Tibial artery (tissue), 4 donors: ENCODE measurements around the gene INPP5A.

ENCODE experiments used
- DNase-seq, 2 donors: peaks; one replicate each; pipeline ENCODE4 v3.0.0-alpha.2; 2019
- H3K27ac ChIP-seq, 2 donors: fragments of 200-600 bp; sonication (generic) in 1 of 2; 1 replicate in 1 of 2; 2 replicates in 1 of 2; pipeline ENCODE4 v1.5.1; 2018 to 2019; ENCODE audit warnings: mild to moderate bottlenecking in 1 of 2
- H3K27me3 ChIP-seq, 2 donors: fragments of 200-600 bp; sonication (generic) in 1 of 2; one replicate each; pipeline versions ENCODE4 v1.5.1 to v1.6.0; 2016 to 2019
- H3K36me3 ChIP-seq, 3 donors: fragments of 200-600 bp; sonication (generic) in 2 of 3; one replicate each; pipeline ENCODE4 v1.5.1; 2016 to 2019; ENCODE audit warnings: mild to moderate bottlenecking in 2 of 3
- H3K4me1 ChIP-seq, 4 donors: fragments of 200-600 bp; sonication (generic) in 2 of 4; 1 replicate in 3 of 4; 2 replicates in 1 of 4; pipeline ENCODE4 v1.5.1; 2016 to 2019
- H3K4me3 ChIP-seq, 2 donors: fragments of 200-600 bp; sonication (generic) in 1 of 2; 1 replicate in 1 of 2; 2 replicates in 1 of 2; pipeline ENCODE4 v1.5.1; 2018 to 2019; ENCODE audit warnings: mild to moderate bottlenecking in 2 of 2
- H3K9me3 ChIP-seq, 3 donors: fragments of 200-600 bp; sonication (generic) in 1 of 3; one replicate each; pipeline ENCODE4 v1.5.1; 2016 to 2019
- intact Hi-C: fragments of 100-400 bp; cut with DNase I; formaldehyde crosslinking; loops from one replicate; pipeline ENCODE4 v1.15.0; 2023; ENCODE audit warnings: low total_unique reads
- TF ChIP-seq, protein P1 (sequence below), 2 experiments: fragments of 200-600 bp in 1 of 2; fragments of 450-650 bp in 1 of 2; IDR thresholded peaks; one replicate each; pipeline ENCODE4 v1.5.1; 2017 to 2019; ENCODE audit warnings: antibody characterized with exemption in 2 of 2, mild to moderate bottlenecking in 1 of 2, moderate library complexity in 1 of 2

The INPP5A gene

GRCh38 chr10:132539894-132540293 lies 2.3 kb downstream of the INPP5A start:
- TF ChIP-seq, protein P1, sequence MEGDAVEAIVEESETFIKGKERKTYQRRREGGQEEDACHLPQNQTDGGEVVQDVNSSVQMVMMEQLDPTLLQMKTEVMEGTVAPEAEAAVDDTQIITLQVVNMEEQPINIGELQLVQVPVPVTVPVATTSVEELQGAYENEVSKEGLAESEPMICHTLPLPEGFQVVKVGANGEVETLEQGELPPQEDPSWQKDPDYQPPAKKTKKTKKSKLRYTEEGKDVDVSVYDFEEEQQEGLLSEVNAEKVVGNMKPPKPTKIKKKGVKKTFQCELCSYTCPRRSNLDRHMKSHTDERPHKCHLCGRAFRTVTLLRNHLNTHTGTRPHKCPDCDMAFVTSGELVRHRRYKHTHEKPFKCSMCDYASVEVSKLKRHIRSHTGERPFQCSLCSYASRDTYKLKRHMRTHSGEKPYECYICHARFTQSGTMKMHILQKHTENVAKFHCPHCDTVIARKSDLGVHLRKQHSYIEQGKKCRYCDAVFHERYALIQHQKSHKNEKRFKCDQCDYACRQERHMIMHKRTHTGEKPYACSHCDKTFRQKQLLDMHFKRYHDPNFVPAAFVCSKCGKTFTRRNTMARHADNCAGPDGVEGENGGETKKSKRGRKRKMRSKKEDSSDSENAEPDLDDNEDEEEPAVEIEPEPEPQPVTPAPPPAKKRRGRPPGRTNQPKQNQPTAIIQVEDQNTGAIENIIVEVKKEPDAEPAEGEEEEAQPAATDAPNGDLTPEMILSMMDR (IDR thresholded peaks at IDR 0.05): no peak
- H3K4me1 ChIP-seq: peaks cover 0 to 77% (median 65%) of the 10 kb centered on the region in 4 donors
- intact Hi-C loops: loop anchor here (5.0 kb wide), 2 partner anchors 37 to 97 kb away; no protein-coding TSS in a partner anchor
- DNase-seq: peak; percentile 20 to 32
- H3K9me3 ChIP-seq: no peaks in the 10 kb centered on the region
- no peaks in the 10 kb centered on the region for H3K36me3 ChIP-seq
- peak overlapping the region; percentile 69 to 84 for H3K4me3 ChIP-seq
- H3K27me3 ChIP-seq: no peaks in the 10 kb centered on the region
- H3K27ac ChIP-seq: peak overlapping the region; percentile 86 to 89

- TF ChIP-seq, protein P1 (IDR thresholded peaks at IDR 0.05): no peak
- intact Hi-C loops: no loop called here
- Histone ChIP-seq H3K9me3 (no peaks in the 10 kb centered on the region), H3K27me3 (no peaks in the 10 kb centered on the region), H3K4me3 (peak overlapping the region; percentile 69 to 84), H3K4me1 (peaks cover 0 to 82% (median 71%) of the 10 kb centered on the region in 4 donors), H3K27ac (peak overlapping the region; percentile 86 to 89), H3K36me3 (no peaks in the 10 kb centered on the region)
- peak; percentile 29 to 68 for DNase-seq
These were observed 2.9 kb downstream of the INPP5A start for GRCh38 chr10:132540456-132540855.

DNA sequence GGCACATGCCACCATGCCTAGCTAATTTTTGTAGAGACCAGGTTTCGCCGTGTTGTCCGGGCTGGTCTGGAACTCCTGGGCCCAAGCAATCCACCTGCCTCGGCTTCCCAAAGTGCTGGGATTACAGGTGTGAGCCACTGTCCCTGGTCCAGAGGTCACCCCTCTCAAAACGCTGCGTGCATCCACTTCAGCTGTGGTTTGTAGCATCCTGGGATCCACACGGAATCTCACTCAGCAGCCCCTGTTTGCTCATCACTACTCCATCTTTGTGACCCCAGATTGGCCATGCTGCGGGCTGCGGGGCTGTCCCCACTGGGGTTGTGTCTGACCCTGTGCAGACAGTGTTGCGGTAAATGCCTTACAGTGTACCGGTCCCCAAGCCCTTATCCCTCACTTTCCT lies 3.5 kb downstream of the INPP5A start:
- no peaks in the 10 kb centered on the region for H3K9me3 ChIP-seq
- no peaks in the 10 kb centered on the region for H3K36me3 ChIP-seq
- H3K4me1 ChIP-seq: peaks cover 0 to 83% (median 72%) of the 10 kb centered on the region in 4 donors
- H3K27ac ChIP-seq: peak overlapping the region; percentile 86 to 89
- intact Hi-C loops: no loop called here
- peak; percentile 9 to 59 for DNase-seq
- no peaks in the 10 kb centered on the region for H3K27me3 ChIP-seq
- peak overlapping the region in 1 of 2 donors; percentile 84 for H3K4me3 ChIP-seq
- TF ChIP-seq, protein P1 (IDR thresholded peaks at IDR 0.05): no peak

GRCh38 chr10:132541601-132542011 lies 4.0 kb downstream of the INPP5A start:
- no peak overlapping the region for H3K27ac ChIP-seq

GRCh38 chr10:132542086-132542775 lies 4.6 kb downstream of the INPP5A start:
- DNase-seq: peak; percentile 15 to 67
- TF ChIP-seq, protein P1 (IDR thresholded peaks at IDR 0.05): no peak
- intact Hi-C loops: no loop called here
- H3K36me3 ChIP-seq: no peaks in the 10 kb centered on the region
- peaks cover 0 to 88% (median 74%) of the 10 kb centered on the region in 4 donors for H3K4me1 ChIP-seq
- no peaks in the 10 kb centered on the region for H3K9me3 ChIP-seq
- no peak overlapping the region for H3K27ac ChIP-seq
- H3K4me3 ChIP-seq: no peak overlapping the region
- no peaks in the 10 kb centered on the region for H3K27me3 ChIP-seq

More at GRCh38 chr10:132541601-132542011, 4.0 kb downstream of the INPP5A start:
- TF ChIP-seq, protein P1 (IDR thresholded peaks at IDR 0.05): no peak
- Histone ChIP-seq H3K27me3 (no peaks in the 10 kb centered on the region), H3K36me3 (no peaks in the 10 kb centered on the region), H3K9me3 (no peaks in the 10 kb centered on the region), H3K4me1 (peaks cover 0 to 83% (median 72%) of the 10 kb centered on the region in 4 donors), H3K4me3 (no peak overlapping the region)
- intact Hi-C loops: no loop called here
- peak; percentile 13 to 39 for DNase-seq
